RWPE2 (cell line): ENCODE measurements around the gene RPS24.

Experiments used
- ATAC-seq: fragments of 200-7000 bp; cut with Tn5 transposase; 3 replicates; pipeline ENCODE4 v1.9.1; 2021; ENCODE audit warnings: low read depth
- DNase-seq: peaks from one replicate; pipeline ENCODE4 v3.0.0-alpha.2; 2020; ENCODE audit warnings: low spot score
- H3K27ac ChIP-seq: fragments of 450-650 bp; 2 replicates; pipeline ENCODE4 v1.5.1; 2017; ENCODE audit warnings: mild to moderate bottlenecking; ENCODE audit not compliant: poor library complexity, severe bottlenecking
- H3K27me3 ChIP-seq: fragments of 250-450 bp; sonication (Bioruptor Pico); 2 replicates; pipeline ENCODE4 v1.5.1; 2021; ENCODE audit warnings: mild to moderate bottlenecking, moderate library complexity; ENCODE audit not compliant: insufficient read depth, poor library complexity, severe bottlenecking
- H3K36me3 ChIP-seq: fragments of 250-450 bp; sonication (Bioruptor Pico); 2 replicates; pipeline ENCODE4 v1.5.1; 2020; ENCODE audit warnings: low read depth, mild to moderate bottlenecking, moderate library complexity
- H3K4me1 ChIP-seq: fragments of 250-450 bp; sonication (Bioruptor Pico); 2 replicates; pipeline ENCODE4 v1.5.1; 2021; ENCODE audit warnings: mild to moderate bottlenecking, moderate library complexity; ENCODE audit not compliant: insufficient read depth, poor library complexity, severe bottlenecking
- H3K4me3 ChIP-seq: fragments of 250-450 bp; sonication (Bioruptor Pico); 2 replicates; pipeline ENCODE4 v1.5.1; 2021; ENCODE audit warnings: mild to moderate bottlenecking, moderate library complexity; ENCODE audit not compliant: severe bottlenecking
- H3K9me3 ChIP-seq: fragments of 250-450 bp; sonication (Bioruptor Pico); 2 replicates; pipeline ENCODE4 v1.5.1; 2021; ENCODE audit warnings: mild to moderate bottlenecking, moderate library complexity; ENCODE audit not compliant: severe bottlenecking
- TF ChIP-seq, protein P1 (sequence below): fragments of 450-650 bp; IDR thresholded peaks from one replicate; pipeline ENCODE4 v1.5.1; 2017; ENCODE audit warnings: mild to moderate bottlenecking, moderate library complexity; ENCODE audit not compliant: poor library complexity, severe bottlenecking

Gene RPS24

DNA sequence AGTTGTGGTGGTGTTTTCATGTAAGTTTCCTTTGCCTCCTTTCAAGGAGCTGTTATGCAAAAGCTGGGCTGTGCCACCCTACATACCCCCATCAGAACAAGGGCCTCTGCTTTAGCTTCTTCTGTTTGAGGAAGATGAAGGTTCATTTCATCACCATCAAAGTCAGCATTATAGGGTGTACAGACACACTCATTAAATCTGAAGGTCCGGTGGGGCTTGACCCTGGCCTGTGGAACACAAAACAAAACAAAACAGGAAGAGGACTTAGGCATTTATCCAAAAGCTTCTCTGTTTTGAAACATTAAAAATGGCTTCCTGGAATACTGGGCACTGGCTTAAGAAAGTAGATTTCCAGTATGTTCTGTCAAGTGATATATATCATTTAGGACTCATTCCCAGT lies 20.1 kb upstream of the RPS24 start:
- TF ChIP-seq, protein P1, sequence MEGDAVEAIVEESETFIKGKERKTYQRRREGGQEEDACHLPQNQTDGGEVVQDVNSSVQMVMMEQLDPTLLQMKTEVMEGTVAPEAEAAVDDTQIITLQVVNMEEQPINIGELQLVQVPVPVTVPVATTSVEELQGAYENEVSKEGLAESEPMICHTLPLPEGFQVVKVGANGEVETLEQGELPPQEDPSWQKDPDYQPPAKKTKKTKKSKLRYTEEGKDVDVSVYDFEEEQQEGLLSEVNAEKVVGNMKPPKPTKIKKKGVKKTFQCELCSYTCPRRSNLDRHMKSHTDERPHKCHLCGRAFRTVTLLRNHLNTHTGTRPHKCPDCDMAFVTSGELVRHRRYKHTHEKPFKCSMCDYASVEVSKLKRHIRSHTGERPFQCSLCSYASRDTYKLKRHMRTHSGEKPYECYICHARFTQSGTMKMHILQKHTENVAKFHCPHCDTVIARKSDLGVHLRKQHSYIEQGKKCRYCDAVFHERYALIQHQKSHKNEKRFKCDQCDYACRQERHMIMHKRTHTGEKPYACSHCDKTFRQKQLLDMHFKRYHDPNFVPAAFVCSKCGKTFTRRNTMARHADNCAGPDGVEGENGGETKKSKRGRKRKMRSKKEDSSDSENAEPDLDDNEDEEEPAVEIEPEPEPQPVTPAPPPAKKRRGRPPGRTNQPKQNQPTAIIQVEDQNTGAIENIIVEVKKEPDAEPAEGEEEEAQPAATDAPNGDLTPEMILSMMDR = no peak
- no peak for ATAC-seq

DNA sequence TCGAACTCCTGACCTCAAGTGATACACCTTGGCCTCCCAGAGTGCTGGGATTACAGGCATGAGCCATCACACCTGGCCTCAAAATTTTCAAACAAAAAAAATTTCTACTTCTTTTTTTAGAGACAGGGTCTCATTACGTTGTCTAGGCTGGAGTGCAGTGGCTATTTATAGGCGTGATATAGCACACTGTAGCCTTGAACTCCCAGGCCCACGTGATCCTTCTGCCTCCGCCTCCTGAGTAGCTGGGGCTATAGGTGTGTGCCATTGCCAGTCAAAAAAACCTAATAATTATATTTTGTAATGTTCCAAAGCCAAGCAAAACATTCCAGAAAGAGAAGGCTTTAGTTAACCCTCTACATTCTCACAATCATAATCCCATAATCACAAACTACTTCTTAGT lies 18.1 kb upstream of the RPS24 start:
- no peak overlapping the region for H3K27ac ChIP-seq
- no peaks in the 10 kb centered on the region for H3K4me1 ChIP-seq
- TF ChIP-seq, protein P1 = no peak
- no peaks in the 10 kb centered on the region for H3K27me3 ChIP-seq
- no peak for DNase-seq
- peaks cover 97% of the 10 kb centered on the region for H3K36me3 ChIP-seq
- H3K9me3 ChIP-seq = no peaks in the 10 kb centered on the region
- no peak overlapping the region for H3K4me3 ChIP-seq
- no peak for ATAC-seq

More for the DNA sequence above, 20.1 kb upstream of the RPS24 start:
- H3K27me3 ChIP-seq = no peaks in the 10 kb centered on the region
- no peak for DNase-seq
- no peak overlapping the region for H3K27ac ChIP-seq
- H3K36me3 ChIP-seq = peaks cover 93% of the 10 kb centered on the region
- H3K4me1 ChIP-seq = no peaks in the 10 kb centered on the region
- no peak overlapping the region for H3K4me3 ChIP-seq
- H3K9me3 ChIP-seq = no peaks in the 10 kb centered on the region

DNA sequence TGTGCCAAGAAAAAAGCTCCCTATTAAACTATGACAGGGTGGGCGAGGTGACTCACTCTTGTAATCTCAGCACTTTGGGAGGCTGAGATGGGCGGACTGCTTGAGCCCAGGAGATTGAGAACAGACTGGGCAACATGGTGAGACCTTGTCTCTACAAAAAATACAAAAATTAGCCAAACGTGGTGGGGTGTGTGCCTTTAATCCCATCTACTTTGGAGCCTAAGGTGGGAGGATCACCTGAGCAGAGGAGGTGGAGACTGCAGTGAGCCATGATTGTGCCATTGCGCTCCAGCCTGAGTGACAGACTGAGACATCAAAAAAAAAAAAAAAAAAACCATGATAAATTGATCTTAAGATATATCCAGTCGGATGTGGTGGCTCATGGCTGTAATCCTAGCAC lies 15.8 kb upstream of the RPS24 start:
- Histone ChIP-seq H3K4me3 (no peak overlapping the region), H3K9me3 (no peaks in the 10 kb centered on the region), H3K4me1 (no peaks in the 10 kb centered on the region), H3K27ac (no peak overlapping the region), H3K27me3 (no peaks in the 10 kb centered on the region), H3K36me3 (peaks cover 99% of the 10 kb centered on the region)
- no peak for DNase-seq
- TF ChIP-seq, protein P1 = no peak
- no peak for ATAC-seq

DNA sequence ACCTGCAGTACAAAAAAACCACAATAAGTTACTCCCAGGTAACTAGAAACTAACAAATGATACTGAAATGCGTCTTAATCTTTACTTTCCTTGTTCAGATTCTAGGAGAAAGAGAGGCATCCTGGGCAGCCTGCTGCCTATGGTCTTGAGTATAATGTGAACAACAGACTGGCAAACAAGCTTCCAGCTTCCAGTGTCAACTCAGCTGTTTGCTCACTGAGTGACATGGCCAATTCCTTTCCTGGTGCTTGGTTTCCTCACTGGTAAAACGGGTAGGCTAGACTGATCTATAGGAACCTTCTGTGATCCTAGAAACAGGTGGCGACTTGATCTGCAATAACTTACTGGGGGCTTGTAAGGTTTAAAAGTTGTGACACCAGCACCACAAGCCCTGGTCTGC lies 14.4 kb upstream of the RPS24 start:
- Histone ChIP-seq H3K27me3 (no peaks in the 10 kb centered on the region), H3K36me3 (peaks cover 99% of the 10 kb centered on the region), H3K27ac (no peak overlapping the region), H3K4me3 (no peak overlapping the region), H3K9me3 (no peaks in the 10 kb centered on the region), H3K4me1 (no peaks in the 10 kb centered on the region)
- TF ChIP-seq, protein P1 = no peak
- no peak for DNase-seq
- ATAC-seq = no peak

DNA sequence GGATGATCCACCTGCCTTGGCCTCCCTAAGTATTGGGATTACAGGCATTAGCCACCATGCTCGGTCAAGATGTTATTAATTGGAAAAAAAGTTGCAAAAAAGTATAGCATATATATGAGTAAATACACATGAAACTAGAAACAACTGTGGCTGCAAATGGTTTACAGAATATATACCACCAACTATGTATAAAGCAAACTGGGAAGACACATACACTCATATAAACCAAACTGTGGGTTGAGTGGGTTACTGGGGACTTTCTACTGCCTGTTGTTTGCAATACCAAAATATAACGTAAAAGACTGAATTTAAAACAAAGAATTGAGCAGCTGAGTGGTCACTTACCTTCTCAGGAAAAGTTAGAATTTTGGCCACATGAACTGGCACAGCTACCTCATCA lies 12.5 kb upstream of the RPS24 start:
- TF ChIP-seq, protein P1 = no peak
- H3K36me3 ChIP-seq = peaks cover 94% of the 10 kb centered on the region
- H3K4me3 ChIP-seq = no peak overlapping the region
- no peak for DNase-seq
- no peak overlapping the region for H3K27ac ChIP-seq
- no peaks in the 10 kb centered on the region for H3K27me3 ChIP-seq
- H3K4me1 ChIP-seq = peaks cover 13% of the 10 kb centered on the region
- no peak for ATAC-seq
- no peaks in the 10 kb centered on the region for H3K9me3 ChIP-seq
